Panc1 (cell line): ENCODE data around the gene ARHGAP32.

ENCODE experiments used
- CTCF ChIP-seq: fragments of 450-650 bp; IDR thresholded peaks from 2 replicates; pipeline ENCODE4 v1.5.1; 2017; ENCODE audit warnings: mild to moderate bottlenecking
- POLR2AphosphoS5 ChIP-seq: IDR thresholded peaks from 2 replicates; pipeline ENCODE4 v1.6.1; 2012; ENCODE audit warnings: mild to moderate bottlenecking, low read depth, low read length, moderate library complexity
- SIN3A ChIP-seq: IDR thresholded peaks from 2 replicates; pipeline ENCODE4 v1.6.1; 2012; ENCODE audit warnings: low read depth, mild to moderate bottlenecking, low read length, moderate library complexity, borderline replicate concordance; ENCODE audit not compliant: insufficient read depth
- TCF7L2 ChIP-seq: IDR thresholded peaks from 2 replicates; pipeline ENCODE4 v1.6.1; 2011; ENCODE audit warnings: mild to moderate bottlenecking, low read depth, low read length, inconsistent platforms
- TF ChIP-seq, protein P1 (sequence below), 2 experiments: IDR thresholded peaks; 2 replicates each; pipeline ENCODE4 v1.6.1; 2011 to 2012; ENCODE audit warnings: low read depth in 2 of 2, control low read depth in 1 of 2, low read length in 1 of 2, mild to moderate bottlenecking in 1 of 2, moderate library complexity in 1 of 2; ENCODE audit not compliant: insufficient read depth in 1 of 2

- TF ChIP-seq CTCF (no peak), POLR2AphosphoS5 (no peak), SIN3A (no peak), TCF7L2 (no peak)
- TF ChIP-seq, protein P1, sequence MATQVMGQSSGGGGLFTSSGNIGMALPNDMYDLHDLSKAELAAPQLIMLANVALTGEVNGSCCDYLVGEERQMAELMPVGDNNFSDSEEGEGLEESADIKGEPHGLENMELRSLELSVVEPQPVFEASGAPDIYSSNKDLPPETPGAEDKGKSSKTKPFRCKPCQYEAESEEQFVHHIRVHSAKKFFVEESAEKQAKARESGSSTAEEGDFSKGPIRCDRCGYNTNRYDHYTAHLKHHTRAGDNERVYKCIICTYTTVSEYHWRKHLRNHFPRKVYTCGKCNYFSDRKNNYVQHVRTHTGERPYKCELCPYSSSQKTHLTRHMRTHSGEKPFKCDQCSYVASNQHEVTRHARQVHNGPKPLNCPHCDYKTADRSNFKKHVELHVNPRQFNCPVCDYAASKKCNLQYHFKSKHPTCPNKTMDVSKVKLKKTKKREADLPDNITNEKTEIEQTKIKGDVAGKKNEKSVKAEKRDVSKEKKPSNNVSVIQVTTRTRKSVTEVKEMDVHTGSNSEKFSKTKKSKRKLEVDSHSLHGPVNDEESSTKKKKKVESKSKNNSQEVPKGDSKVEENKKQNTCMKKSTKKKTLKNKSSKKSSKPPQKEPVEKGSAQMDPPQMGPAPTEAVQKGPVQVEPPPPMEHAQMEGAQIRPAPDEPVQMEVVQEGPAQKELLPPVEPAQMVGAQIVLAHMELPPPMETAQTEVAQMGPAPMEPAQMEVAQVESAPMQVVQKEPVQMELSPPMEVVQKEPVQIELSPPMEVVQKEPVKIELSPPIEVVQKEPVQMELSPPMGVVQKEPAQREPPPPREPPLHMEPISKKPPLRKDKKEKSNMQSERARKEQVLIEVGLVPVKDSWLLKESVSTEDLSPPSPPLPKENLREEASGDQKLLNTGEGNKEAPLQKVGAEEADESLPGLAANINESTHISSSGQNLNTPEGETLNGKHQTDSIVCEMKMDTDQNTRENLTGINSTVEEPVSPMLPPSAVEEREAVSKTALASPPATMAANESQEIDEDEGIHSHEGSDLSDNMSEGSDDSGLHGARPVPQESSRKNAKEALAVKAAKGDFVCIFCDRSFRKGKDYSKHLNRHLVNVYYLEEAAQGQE (IDR thresholded peaks at IDR 0.05; ENCODE audit: insufficient read depth in 1 of 2, low read depth in 2 of 2, low read length in 1 of 2) = no peak
Observed at GRCh38 chr11:129226207-129226798, 34.2 kb upstream of the ARHGAP32 start.
